Peyer's patch (tissue), 4 donors: ENCODE results near the gene RFLNA.

Source experiments
- CTCF ChIP-seq, 6 experiments: fragments of 450-650 bp in 4 of 6; fragments of 200-600 bp in 2 of 6; sonication (generic) in 1 of 6; IDR thresholded peaks; one replicate each; pipeline ENCODE4 v1.5.1; 2017 to 2019; ENCODE audit warnings: antibody characterized with exemption in 6 of 6, mild to moderate bottlenecking in 3 of 6, moderate library complexity in 1 of 6
- POLR2A ChIP-seq, 2 donors: fragments of 450-650 bp; IDR thresholded peaks; one replicate each; pipeline ENCODE4 v1.5.1; 2017; ENCODE audit warnings: antibody characterized with exemption in 2 of 2, mild to moderate bottlenecking in 2 of 2, moderate library complexity in 2 of 2

GRCh38 chr12:124286971-124287370 lies 7.9 kb upstream of the RFLNA start:
- no peak for TF ChIP-seq CTCF (IDR thresholded peaks at IDR 0.05)
- no peak for TF ChIP-seq POLR2A (IDR thresholded peaks at IDR 0.05)
